ENCODE results near the gene HMGCLL1.

- no peak for TF ChIP-seq POLR2A (IDR thresholded peaks at IDR 0.05)
- TF ChIP-seq, protein P1, sequence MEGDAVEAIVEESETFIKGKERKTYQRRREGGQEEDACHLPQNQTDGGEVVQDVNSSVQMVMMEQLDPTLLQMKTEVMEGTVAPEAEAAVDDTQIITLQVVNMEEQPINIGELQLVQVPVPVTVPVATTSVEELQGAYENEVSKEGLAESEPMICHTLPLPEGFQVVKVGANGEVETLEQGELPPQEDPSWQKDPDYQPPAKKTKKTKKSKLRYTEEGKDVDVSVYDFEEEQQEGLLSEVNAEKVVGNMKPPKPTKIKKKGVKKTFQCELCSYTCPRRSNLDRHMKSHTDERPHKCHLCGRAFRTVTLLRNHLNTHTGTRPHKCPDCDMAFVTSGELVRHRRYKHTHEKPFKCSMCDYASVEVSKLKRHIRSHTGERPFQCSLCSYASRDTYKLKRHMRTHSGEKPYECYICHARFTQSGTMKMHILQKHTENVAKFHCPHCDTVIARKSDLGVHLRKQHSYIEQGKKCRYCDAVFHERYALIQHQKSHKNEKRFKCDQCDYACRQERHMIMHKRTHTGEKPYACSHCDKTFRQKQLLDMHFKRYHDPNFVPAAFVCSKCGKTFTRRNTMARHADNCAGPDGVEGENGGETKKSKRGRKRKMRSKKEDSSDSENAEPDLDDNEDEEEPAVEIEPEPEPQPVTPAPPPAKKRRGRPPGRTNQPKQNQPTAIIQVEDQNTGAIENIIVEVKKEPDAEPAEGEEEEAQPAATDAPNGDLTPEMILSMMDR (IDR thresholded peaks at IDR 0.05) = no peak
Measured at GRCh38 chr6:55438203-55438602, 140.8 kb downstream of the HMGCLL1 start.
